Stimulated activated CD8-positive, alpha-beta memory T cell treated with anti-CD3 and anti-CD28 coated beads, Interleukin-12 subunit alpha, Interleukin-12 subunit beta, amount 100 ng/mL, for 1 hour (primary cell): Measurements from ENCODE around the gene PPM1A.
A peak's percentile ranks its signal among the peaks of the same experiment; 100 is the strongest.

Experiments
- DNase-seq: peaks from one replicate; pipeline ENCODE4 v3.0.0-alpha.2; 2020; ENCODE audit warnings: low read depth

The PPM1A gene

GRCh38 chr14:60323199-60323896 is 74.3 kb downstream of the PPM1A start:
- DNase-seq = no peak

GRCh38 chr14:60324837-60325236 is 75.8 kb downstream of the PPM1A start:
- no peak for DNase-seq

DNA sequence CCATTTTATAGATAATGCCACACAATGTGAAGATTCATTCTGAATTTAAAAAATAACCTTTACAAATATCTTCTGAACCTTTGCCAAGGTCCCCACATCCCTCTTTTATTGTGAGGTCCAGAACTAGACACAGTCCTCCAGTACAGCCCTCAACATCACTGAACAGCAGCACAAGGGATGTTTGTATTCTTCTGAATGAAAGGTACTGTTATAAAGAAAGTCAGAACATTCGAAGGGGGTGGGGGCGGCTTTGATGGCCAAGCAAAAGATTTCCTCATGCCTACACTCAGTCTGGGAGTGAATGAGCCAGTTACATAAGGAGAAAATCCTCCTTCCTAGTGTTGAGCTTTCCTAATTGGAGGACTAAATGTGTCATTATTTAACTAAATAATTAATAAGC is 77.3 kb downstream of the PPM1A start:
- DNase-seq = no peak

DNA sequence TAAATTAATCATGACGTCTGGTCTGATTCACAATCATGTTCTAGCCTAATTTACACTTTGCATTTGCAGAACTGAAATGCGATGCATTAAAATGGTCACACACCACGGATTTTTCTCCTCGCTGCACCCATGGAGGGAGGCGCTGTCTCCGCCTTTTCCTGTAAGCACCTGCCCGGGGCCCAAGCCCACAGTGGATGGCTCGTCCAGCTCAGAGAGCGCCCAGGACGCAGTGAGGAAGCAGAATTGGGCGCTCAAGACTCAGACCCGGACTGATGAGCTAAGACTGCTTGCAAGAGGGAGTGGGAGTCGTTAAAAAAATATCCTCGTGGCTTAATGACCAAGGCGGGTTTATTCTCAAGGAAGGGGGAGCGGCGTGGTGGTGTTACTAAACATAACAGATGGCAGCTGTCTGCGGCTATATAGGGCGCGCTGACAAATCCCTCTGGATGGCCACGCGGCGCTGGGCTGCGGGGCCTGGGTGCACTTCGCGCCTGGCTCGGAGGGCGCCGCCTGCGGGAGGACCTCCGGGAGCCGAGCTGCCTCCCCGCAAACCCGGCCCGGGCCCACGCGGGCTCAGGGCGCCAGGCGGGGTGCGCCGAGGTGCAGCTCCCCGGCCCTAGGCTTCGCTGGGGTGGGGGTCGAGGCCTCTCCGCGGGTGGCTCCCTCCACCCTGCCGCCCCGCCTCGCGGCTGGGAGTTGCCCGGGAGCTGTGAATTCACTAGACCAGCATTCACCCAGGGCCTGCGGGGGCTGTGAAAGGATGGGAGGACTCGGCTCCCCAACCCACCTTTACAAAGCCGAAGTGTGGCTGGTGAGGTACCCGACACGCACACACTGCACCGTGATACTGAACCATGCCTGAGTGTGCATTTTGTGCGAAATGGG is 78.7 kb downstream of the PPM1A start:
- no peak for DNase-seq

- no peak for DNase-seq
Measured at GRCh38 chr14:60328583-60328982, 79.6 kb downstream of the PPM1A start.

DNA sequence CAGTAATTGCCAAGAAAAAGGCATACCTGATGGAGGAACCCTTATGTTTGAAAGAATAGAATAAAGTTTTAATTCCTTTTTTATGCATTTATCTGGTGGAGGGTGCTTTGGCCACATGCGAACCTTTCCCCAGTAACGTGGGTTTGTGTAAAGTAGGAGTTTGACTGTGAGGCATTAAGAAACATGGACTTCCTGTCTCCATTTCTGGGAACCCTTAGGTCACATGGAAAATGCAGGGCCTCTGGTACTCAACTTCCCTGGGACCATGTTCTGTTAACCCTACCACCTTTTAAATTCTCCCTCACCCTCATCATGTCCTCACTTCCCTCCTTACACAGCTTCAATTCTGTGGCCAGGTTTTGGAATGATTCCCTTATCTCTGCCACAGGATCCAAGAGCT is 80.3 kb downstream of the PPM1A start:
- DNase-seq = no peak

- peak; percentile 68 for DNase-seq
Measured at GRCh38 chr14:60331201-60332045, 82.4 kb downstream of the PPM1A start.

DNA sequence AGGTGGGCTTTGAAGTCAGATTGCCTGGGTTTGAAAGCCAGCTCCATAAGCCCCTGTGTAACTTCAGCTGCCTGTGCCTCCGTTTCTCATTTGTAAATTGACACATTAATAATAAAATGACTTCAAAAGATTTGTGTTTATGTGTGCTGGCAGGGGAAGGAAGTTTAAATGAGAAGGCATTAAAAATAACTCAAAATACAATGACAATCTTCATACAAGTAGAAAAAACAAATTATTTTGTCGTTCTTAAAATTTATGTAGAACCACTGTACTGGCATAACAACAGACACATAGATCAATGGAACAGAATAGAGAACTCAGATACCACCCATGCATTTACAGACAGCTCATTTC is 83.0 kb downstream of the PPM1A start:
- DNase-seq = no peak

DNA sequence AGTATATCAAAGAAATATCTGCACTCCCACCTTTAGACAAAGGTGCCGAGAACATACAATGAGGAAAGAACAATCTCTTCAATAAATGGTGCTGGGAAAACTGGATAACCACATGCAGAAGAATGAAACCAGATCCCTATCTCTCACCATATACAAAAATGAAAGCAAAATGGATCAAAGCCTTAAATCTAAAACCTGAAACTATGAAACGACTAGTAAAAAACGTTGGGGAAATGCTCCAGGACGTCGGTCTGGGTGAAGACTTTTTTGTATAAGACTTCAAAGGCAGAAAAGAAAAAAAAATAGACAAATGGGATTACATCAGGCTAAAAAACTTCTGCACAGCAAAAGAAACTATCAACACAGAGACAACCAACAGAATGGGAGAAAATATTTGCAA is 83.8 kb downstream of the PPM1A start:
- DNase-seq = no peak

- DNase-seq = no peak
Measured at GRCh38 chr14:60339571-60339970, 90.5 kb downstream of the PPM1A start.

GRCh38 chr14:60343571-60344071 is 94.6 kb downstream of the PPM1A start:
- DNase-seq = no peak

- DNase-seq = no peak
Measured at GRCh38 chr14:60344751-60345150, 95.7 kb downstream of the PPM1A start.

GRCh38 chr14:60346706-60347105 is 97.7 kb downstream of the PPM1A start:
- no peak for DNase-seq

DNA sequence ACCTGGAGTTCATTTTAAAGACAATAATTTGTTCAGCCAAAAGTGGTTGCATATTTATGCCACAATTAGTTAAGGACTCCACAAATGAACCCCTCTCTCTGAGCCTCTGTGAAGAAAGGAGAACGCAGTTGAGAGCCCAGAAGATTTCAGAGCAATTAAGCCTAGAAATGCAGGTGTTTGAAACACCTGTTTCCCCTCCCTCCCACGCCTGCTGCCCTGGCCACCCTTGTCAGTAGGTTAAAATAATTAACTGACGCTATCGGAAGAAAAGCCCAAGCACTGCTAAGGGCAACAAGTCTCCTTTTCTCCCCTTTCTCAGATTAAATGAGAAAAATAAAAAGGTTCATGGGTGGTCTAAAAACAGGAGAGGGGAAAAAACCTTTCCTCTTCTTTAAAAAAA is 99.2 kb downstream of the PPM1A start:
- no peak for DNase-seq
